H9 (cell line): ENCODE measurements around the gene GABRB1. TPM values are rescaled to one million over a fixed set of nuclear protein-coding genes. Genes with fewer than 3 reads are reported as not detected.

Experiments used
- DNase-seq: peaks from one replicate; pipeline ENCODE4 v3.0.0-alpha.2; 2017
- H2AFZ ChIP-seq: one replicate; pipeline ENCODE4 v1.6.1; 2013; ENCODE audit warnings: mild to moderate bottlenecking, low read length, control low read depth, moderate library complexity
- H2AK5ac ChIP-seq: 2 replicates; pipeline ENCODE4 v1.6.1; 2013; ENCODE audit warnings: low read length, control low read depth, mixed read lengths; ENCODE audit not compliant: insufficient read length
- H2BK120ac ChIP-seq: one replicate; pipeline ENCODE4 v1.6.1; 2013; ENCODE audit warnings: low read depth, mild to moderate bottlenecking, low read length, control low read depth, inconsistent platforms; ENCODE audit not compliant: poor library complexity, severe bottlenecking
- H2BK12ac ChIP-seq: 2 replicates; pipeline ENCODE4 v1.6.1; 2013; ENCODE audit warnings: low read length, control low read depth, mixed read lengths, low read depth; ENCODE audit not compliant: insufficient read length
- H2BK15ac ChIP-seq: 2 replicates; pipeline ENCODE4 v1.6.1; 2013; ENCODE audit warnings: low read depth, low read length, control low read depth
- H2BK20ac ChIP-seq: one replicate; pipeline ENCODE4 v1.6.1; 2013; ENCODE audit warnings: low read depth, mild to moderate bottlenecking, low read length, control low read depth, inconsistent platforms; ENCODE audit not compliant: poor library complexity, severe bottlenecking
- H2BK5ac ChIP-seq: 2 replicates; pipeline ENCODE4 v1.6.1; 2013; ENCODE audit warnings: low read length, control low read depth, mixed read lengths; ENCODE audit not compliant: insufficient read length
- H3K14ac ChIP-seq: 2 replicates; pipeline ENCODE4 v1.6.1; 2013; ENCODE audit warnings: low read length, control low read depth; ENCODE audit not compliant: insufficient read depth
- H3K18ac ChIP-seq: 2 replicates; pipeline ENCODE4 v1.6.1; 2013; ENCODE audit warnings: low read depth, mild to moderate bottlenecking, mixed read lengths, low read length, control low read depth; ENCODE audit not compliant: insufficient read length
- H3K23ac ChIP-seq: 2 replicates; pipeline ENCODE4 v1.6.1; 2013; ENCODE audit warnings: low read length, control low read depth, mixed read lengths, low read depth; ENCODE audit not compliant: insufficient read length
- H3K23me2 ChIP-seq: 2 replicates; pipeline ENCODE4 v1.6.1; 2013; ENCODE audit warnings: low read depth, mild to moderate bottlenecking, mixed read lengths, low read length, control low read depth; ENCODE audit not compliant: insufficient read length, poor library complexity, severe bottlenecking
- H3K27ac ChIP-seq: 2 replicates; pipeline ENCODE4 v1.5.1; 2013; ENCODE audit warnings: low read length, control low read depth, mixed read lengths, low read depth; ENCODE audit not compliant: insufficient read length
- H3K27me3 ChIP-seq: 2 replicates; pipeline ENCODE4 v1.6.1; 2013; ENCODE audit warnings: low read length, control low read depth, inconsistent platforms; ENCODE audit not compliant: insufficient read depth
- H3K4ac ChIP-seq: 2 replicates; pipeline ENCODE4 v1.6.1; 2013; ENCODE audit warnings: low read depth, mild to moderate bottlenecking, control low read depth, inconsistent platforms, low read length, moderate library complexity
- H3K4me1 ChIP-seq: 2 replicates; pipeline ENCODE4 v1.6.1; 2013; ENCODE audit warnings: low read length, control low read depth, inconsistent platforms; ENCODE audit not compliant: insufficient read depth
- H3K4me2 ChIP-seq: 2 replicates; pipeline ENCODE4 v1.6.1; 2013; ENCODE audit warnings: low read length, control low read depth, mixed read lengths; ENCODE audit not compliant: insufficient read length, insufficient read depth
- H3K56ac ChIP-seq: 2 replicates; pipeline ENCODE4 v1.6.1; 2013; ENCODE audit warnings: low read depth, mild to moderate bottlenecking, mixed read lengths, low read length, control low read depth; ENCODE audit not compliant: insufficient read length
- H3K79me1 ChIP-seq: 2 replicates; pipeline ENCODE4 v1.6.1; 2013; ENCODE audit warnings: low read depth, mild to moderate bottlenecking, moderate library complexity, low read length, control low read depth, inconsistent platforms; ENCODE audit not compliant: insufficient read depth, poor library complexity, severe bottlenecking
- H3K79me2 ChIP-seq: 2 replicates; pipeline ENCODE4 v1.6.1; 2013; ENCODE audit warnings: low read length, control low read depth, inconsistent platforms; ENCODE audit not compliant: insufficient read depth
- H3K9ac ChIP-seq: 2 replicates; pipeline ENCODE4 v1.6.1; 2013; ENCODE audit warnings: low read length, control low read depth, mixed read lengths; ENCODE audit not compliant: insufficient read length; ENCODE audit errors: extremely low read depth
- H3K9me3 ChIP-seq: one replicate; pipeline ENCODE4 v1.6.1; 2013; ENCODE audit warnings: low read depth, low read length, inconsistent platforms; ENCODE audit not compliant: control insufficient read depth
- H3T11ph ChIP-seq: one replicate; pipeline ENCODE4 v1.6.1; 2013; ENCODE audit warnings: mild to moderate bottlenecking, low read length, control low read depth, inconsistent platforms
- H4K20me1 ChIP-seq: one replicate; pipeline ENCODE4 v1.6.1; 2013; ENCODE audit not compliant: control insufficient read depth, insufficient read length, insufficient read depth
- H4K5ac ChIP-seq: 2 replicates; pipeline ENCODE4 v1.6.1; 2013; ENCODE audit warnings: low read depth, mild to moderate bottlenecking, mixed read lengths, low read length, control low read depth; ENCODE audit not compliant: insufficient read length
- H4K8ac ChIP-seq: replicated peaks from 2 replicates; pipeline ENCODE4 v1.6.1; 2013; ENCODE audit warnings: low read length, control low read depth, mixed read lengths, low read depth; ENCODE audit not compliant: insufficient read length
- H4K91ac ChIP-seq: 2 replicates; pipeline ENCODE4 v1.6.1; 2013; ENCODE audit warnings: low read depth, mild to moderate bottlenecking, moderate library complexity, mixed read lengths, low read length, control low read depth; ENCODE audit not compliant: insufficient read length
- H3K27ac Mint-ChIP-seq, 3 experiments: 2 replicates in 2 of 3; 3 replicates in 1 of 3; pipeline ENCODE4 v1.8.0; 2020 to 2021; ENCODE audit warnings: mixed read lengths in 3 of 3, mild to moderate bottlenecking in 1 of 3, moderate library complexity in 1 of 3
- H3K27me3 Mint-ChIP-seq: 2 replicates; pipeline ENCODE4 v1.8.0; 2021; ENCODE audit warnings: low read depth, mild to moderate bottlenecking, moderate library complexity, mixed read lengths
- H3K36me3 Mint-ChIP-seq, 3 experiments: 2 replicates in 2 of 3; 3 replicates in 1 of 3; pipeline ENCODE4 v1.8.0; 2020 to 2021; ENCODE audit warnings: low read depth in 3 of 3, mixed read lengths in 3 of 3; ENCODE audit not compliant: insufficient read depth in 1 of 3
- H3K4me1 Mint-ChIP-seq, 2 experiments: 2 replicates each; pipeline ENCODE4 v1.8.0; 2020; ENCODE audit warnings: mixed read lengths in 2 of 2
- H3K4me3 Mint-ChIP-seq, 2 experiments: 2 replicates in 1 of 2; 3 replicates in 1 of 2; pipeline ENCODE4 v1.8.0; 2020 to 2021; ENCODE audit warnings: mild to moderate bottlenecking in 2 of 2, mixed read lengths in 2 of 2, moderate library complexity in 1 of 2
- H3K9me3 Mint-ChIP-seq, 2 experiments: 2 replicates in 1 of 2; 3 replicates in 1 of 2; pipeline ENCODE4 v1.8.0; 2020; ENCODE audit warnings: mild to moderate bottlenecking in 2 of 2, mixed read lengths in 2 of 2, moderate library complexity in 1 of 2
- CTCF ChIP-seq: fragments of 200-600 bp; sonication (generic); conservative IDR thresholded peaks from 3 replicates; pipeline ENCODE4 v1.8.0; 2021; ENCODE audit warnings: antibody characterized with exemption, mild to moderate bottlenecking
- WGBS: extraction: QIAGEN DNeasy Blood & Tissue Kit; methylation state at CpG from one replicate; pipeline ENCODE4 v1.1.7; 2013; ENCODE audit warnings: missing lambda C conversion rate, low lambda C conversion rate, mixed read lengths; ENCODE audit not compliant: insufficient read length; ENCODE audit errors: extremely low coverage; 5-methylcytosine and 5-hydroxymethylcytosine counted together
- total RNA-seq: library from RNA; stranded (reverse); gene quantifications from 2 replicates; pipeline ENCODE4 v1.2.1, GENCODE V29; 2021

The GABRB1 gene
- total RNA-seq, 1 experiment from 2014 or later = 0.39 TPM

GRCh38 chr4:47104986-47105385, 73.6 kb downstream of the GABRB1 start:
- Histone ChIP-seq H3K27ac (no peak overlapping the region), H2BK15ac (no peak overlapping the region), H2AK5ac (no peak overlapping the region), H3K79me2 (no peaks in the 10 kb centered on the region), H3K9me3 (no peaks in the 10 kb centered on the region), H2AFZ (no peak overlapping the region), H2BK20ac (no peak overlapping the region), H3K4ac (no peak overlapping the region), H4K20me1 (no peaks in the 10 kb centered on the region), H3K18ac (no peak overlapping the region), H4K91ac (no peak overlapping the region), H2BK5ac (no peak overlapping the region), H2BK12ac (no peak overlapping the region), H3K4me2 (no peak overlapping the region), H3K79me1 (no peaks in the 10 kb centered on the region), H3K14ac (no peak overlapping the region), H3K56ac (no peak overlapping the region), H4K5ac (no peak overlapping the region), H3T11ph (no peak overlapping the region), H3K27me3 (no peaks in the 10 kb centered on the region), H3K4me1 (no peaks in the 10 kb centered on the region), H3K23me2 (no peaks in the 10 kb centered on the region), H2BK120ac (no peak overlapping the region), H3K9ac (no peak overlapping the region), H3K23ac (no peak overlapping the region), H4K8ac (no peak overlapping the region)
- no peak overlapping the region for H3K27ac Mint-ChIP-seq
- no peak overlapping the region for H3K4me3 Mint-ChIP-seq
- H3K9me3 Mint-ChIP-seq = no peaks in the 10 kb centered on the region
- no peak for DNase-seq
- no peaks in the 10 kb centered on the region; the same call in 1 of the 2 replicates for H3K27me3 Mint-ChIP-seq
- no peaks in the 10 kb centered on the region for H3K36me3 Mint-ChIP-seq
- no peak for TF ChIP-seq CTCF
- WGBS = no CpG with 5 or more reads among the region's 1 CpG
- no peaks in the 10 kb centered on the region for H3K4me1 Mint-ChIP-seq
